GM12874 (cell line): ENCODE measurements around the gene NOC2L.

ENCODE experiments used
- TF ChIP-seq, protein P1 (sequence below): IDR thresholded peaks from 2 replicates; pipeline ENCODE4 v1.5.1; 2011; ENCODE audit warnings: low read depth, mild to moderate bottlenecking, control low read depth, low read length, moderate library complexity; ENCODE audit not compliant: insufficient read depth

NOC2L gene

DNA sequence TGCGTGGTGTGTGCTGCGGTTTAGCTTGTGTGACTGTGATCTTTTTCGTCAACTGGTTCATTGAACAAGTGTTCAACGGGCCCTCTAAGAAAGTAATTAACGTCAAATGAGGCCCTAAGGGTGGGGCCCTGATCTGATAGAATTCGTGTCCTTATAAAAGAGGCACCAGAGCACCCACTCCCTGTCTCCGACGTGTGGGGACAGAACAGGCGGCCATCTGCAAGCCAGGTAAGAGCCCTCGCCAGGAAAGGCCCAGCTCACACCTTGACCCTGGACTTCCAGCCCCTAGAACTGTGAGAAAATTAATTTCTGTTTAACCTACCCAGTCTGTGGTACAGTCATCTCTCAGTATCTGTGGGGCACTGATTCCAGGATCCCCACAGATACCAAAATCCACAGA, 55.8 kb downstream of the NOC2L start:
- TF ChIP-seq, protein P1, sequence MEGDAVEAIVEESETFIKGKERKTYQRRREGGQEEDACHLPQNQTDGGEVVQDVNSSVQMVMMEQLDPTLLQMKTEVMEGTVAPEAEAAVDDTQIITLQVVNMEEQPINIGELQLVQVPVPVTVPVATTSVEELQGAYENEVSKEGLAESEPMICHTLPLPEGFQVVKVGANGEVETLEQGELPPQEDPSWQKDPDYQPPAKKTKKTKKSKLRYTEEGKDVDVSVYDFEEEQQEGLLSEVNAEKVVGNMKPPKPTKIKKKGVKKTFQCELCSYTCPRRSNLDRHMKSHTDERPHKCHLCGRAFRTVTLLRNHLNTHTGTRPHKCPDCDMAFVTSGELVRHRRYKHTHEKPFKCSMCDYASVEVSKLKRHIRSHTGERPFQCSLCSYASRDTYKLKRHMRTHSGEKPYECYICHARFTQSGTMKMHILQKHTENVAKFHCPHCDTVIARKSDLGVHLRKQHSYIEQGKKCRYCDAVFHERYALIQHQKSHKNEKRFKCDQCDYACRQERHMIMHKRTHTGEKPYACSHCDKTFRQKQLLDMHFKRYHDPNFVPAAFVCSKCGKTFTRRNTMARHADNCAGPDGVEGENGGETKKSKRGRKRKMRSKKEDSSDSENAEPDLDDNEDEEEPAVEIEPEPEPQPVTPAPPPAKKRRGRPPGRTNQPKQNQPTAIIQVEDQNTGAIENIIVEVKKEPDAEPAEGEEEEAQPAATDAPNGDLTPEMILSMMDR, result no peak

DNA sequence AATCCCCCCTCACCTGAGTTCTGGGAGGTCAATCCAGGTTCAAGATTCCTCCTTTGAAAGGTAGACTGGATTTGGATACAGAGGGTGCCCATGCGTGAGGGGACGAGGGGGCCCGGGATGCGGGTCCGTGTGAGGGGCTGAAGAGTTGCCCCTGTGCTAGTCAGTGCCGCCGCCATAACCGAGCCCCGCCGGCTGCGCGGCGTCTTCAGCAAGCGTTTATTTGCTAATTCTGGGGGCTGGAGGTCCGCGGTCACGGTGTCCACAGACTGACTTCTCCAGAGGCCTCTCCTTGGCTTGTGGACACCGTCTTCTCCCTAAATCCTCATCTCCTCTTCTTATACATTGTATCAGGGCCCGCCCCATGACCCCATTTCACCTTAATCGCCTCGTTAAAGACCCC, 56.3 kb downstream of the NOC2L start:
- TF ChIP-seq, protein P1, result no peak

DNA sequence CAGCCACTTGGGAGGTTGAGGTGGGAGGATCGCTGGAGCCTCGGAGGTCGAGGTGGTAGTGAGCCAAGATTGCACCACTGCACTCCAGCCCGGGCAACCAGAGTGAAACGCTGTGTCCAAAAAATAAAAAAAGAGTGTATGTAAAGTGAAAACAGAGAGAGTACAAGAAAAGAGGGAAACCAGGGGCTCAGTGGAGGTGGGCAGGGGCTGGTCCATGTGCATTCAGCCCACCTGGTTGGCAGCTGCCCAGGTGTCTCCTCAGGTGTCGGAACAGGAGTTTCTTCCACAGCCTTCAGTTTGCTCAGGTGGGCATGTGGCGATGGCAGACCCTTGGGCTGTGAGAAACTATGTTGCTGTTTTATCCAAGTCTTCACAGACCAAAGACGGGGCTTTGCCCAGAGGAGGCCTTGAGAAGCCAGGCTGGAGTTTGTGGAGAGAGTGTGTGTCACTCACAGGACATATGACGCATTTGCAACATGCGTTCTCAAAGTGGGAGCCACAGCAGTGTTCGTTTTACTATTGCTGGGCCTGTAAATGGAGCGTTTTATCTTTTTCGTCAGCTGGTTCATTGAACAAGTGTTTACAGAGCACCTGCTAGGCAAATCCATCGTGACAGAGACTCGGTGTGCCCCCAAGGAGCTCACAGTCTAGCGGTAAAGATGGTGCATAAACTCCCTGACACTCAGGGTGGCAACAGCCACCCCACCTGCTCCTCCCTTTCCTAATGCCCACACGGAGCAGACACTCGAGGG, 57.8 kb downstream of the NOC2L start:
- TF ChIP-seq, protein P1, result no peak

DNA sequence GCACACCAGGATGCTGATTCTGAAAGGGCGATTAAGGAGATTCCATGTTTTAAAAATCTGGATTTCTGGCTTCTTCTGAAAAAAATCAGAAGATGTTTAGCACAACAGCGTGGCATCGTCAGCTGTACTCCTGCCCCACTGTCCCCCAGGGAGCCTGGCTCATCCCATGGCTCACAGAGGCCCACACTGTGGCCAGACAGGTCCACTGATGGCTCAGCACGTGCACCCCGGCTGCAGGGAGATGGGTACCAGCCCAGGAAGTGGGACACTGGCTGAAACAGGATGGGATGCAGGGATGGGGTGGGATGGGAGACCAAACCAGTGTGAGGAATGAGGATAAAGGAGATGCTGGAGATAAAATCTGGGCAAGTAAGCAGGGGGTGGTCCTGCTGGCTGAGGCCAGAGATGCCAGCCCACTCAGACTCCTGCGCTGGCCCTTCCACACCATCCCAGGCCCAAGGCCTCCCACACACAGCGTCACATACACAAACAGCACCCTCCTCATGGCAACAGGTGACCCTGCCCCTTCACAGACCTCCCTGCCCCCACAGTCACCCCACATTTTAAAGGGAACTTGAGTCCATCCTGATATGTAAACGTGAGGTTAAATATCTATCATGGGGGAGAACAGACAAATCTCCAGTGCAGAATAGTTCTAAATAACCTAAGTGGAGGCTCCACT, 59.3 kb downstream of the NOC2L start:
- TF ChIP-seq, protein P1, result no peak

DNA sequence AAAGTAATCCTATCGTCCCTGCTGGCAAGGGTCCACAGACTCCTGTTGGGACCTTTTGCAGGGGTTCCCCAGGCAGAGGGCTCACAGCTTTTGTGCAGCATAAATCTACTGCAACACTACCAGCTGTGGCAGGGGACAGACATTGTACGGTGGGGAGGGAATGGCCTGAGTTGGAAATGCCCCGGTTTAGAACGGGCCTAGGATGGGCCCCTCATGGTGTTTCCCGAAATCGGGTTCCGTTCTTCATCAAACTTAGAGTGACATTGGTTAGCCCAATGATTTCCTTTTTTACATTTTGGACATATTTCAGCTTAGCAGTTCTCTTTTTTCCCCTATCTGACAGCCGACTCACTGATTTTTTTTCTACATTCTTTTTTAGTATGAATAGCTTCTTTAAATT, 61.8 kb downstream of the NOC2L start:
- TF ChIP-seq, protein P1, result no peak
